ENCODE results near the gene PFKFB3. TPM values are rescaled to one million over a fixed set of nuclear protein-coding genes. Genes with fewer than 3 reads are reported as not detected.
A peak's percentile ranks its signal among the peaks of the same experiment; 100 is the strongest.

The PFKFB3 gene
- total RNA-seq, 2 donors from 2014 or later: 31.2 to 34.5 TPM

- H3K4me1 Mint-ChIP-seq: peaks cover 37% of the 10 kb centered on the region
- Histone ChIP-seq H3K27me3 (ENCODE audit: control insufficient read depth, insufficient read depth, low read length, poor library complexity, severe bottlenecking) (no peaks in the 10 kb centered on the region), H3K9ac (ENCODE audit: extremely low read depth, low read length, poor library complexity, severe bottlenecking) (no peak overlapping the region), H3K4me1 (ENCODE audit: control insufficient read depth, insufficient read depth, low read length) (peaks cover 8% of the 10 kb centered on the region), H3K9me3 (ENCODE audit: control insufficient read depth, low read length) (no peaks in the 10 kb centered on the region), H3K36me3 (ENCODE audit: control insufficient read depth, insufficient read depth, low read length) (no peaks in the 10 kb centered on the region), H3K4me3 (ENCODE audit: low read length) (no peak overlapping the region), H3K27ac (ENCODE audit: low read depth, low read length) (no peak overlapping the region)
- no peak overlapping the region for H3K27ac Mint-ChIP-seq
- peaks cover 12% of the 10 kb centered on the region for H3K36me3 Mint-ChIP-seq (ENCODE audit: low read depth)
- no peaks in the 10 kb centered on the region for H3K9me3 Mint-ChIP-seq
- H3K27me3 Mint-ChIP-seq (ENCODE audit: insufficient read depth): no peaks in the 10 kb centered on the region
- no peak for TF ChIP-seq CTCF (conservative IDR thresholded peaks at IDR 0.05)
- DNase-seq: no peak
- 94% methylated on average over 17 to 23 of the region's 23 CpGs for WGBS, 2 experiments (ENCODE audit: insufficient coverage in 1 of 2, insufficient read length in 1 of 2)
- no peak overlapping the region for H3K4me3 Mint-ChIP-seq
These were observed 30.6 kb upstream of the PFKFB3 start for GRCh38 chr10:6171881-6172695.

- H3K4me1 ChIP-seq (ENCODE audit: control insufficient read depth, insufficient read depth, low read length): peaks cover under 1% of the 10 kb centered on the region
- H3K4me3 Mint-ChIP-seq: no peak overlapping the region
- H3K36me3 Mint-ChIP-seq (ENCODE audit: low read depth): peaks cover 12% of the 10 kb centered on the region
- no peaks in the 10 kb centered on the region for H3K9me3 ChIP-seq (ENCODE audit: control insufficient read depth, low read length)
- WGBS, 2 experiments (ENCODE audit: insufficient coverage in 1 of 2, insufficient read length in 1 of 2): 82 to 86% methylated on average over 4 to 7 of the region's 8 CpGs
- no peaks in the 10 kb centered on the region for H3K9me3 Mint-ChIP-seq
- H3K27me3 ChIP-seq (ENCODE audit: control insufficient read depth, insufficient read depth, low read length, poor library complexity, severe bottlenecking): no peaks in the 10 kb centered on the region
- TF ChIP-seq CTCF (conservative IDR thresholded peaks at IDR 0.05): peak; percentile 72
- H3K27ac ChIP-seq (ENCODE audit: low read depth, low read length): no peak overlapping the region
- no peaks in the 10 kb centered on the region for H3K27me3 Mint-ChIP-seq (ENCODE audit: insufficient read depth)
- H3K4me3 ChIP-seq (ENCODE audit: low read length): no peak overlapping the region
- DNase-seq: peak; percentile 84
- H3K36me3 ChIP-seq (ENCODE audit: control insufficient read depth, insufficient read depth, low read length): no peaks in the 10 kb centered on the region
- peak overlapping the region; percentile 59 for H3K27ac Mint-ChIP-seq
- H3K9ac ChIP-seq (ENCODE audit: extremely low read depth, low read length, poor library complexity, severe bottlenecking): no peak overlapping the region
- H3K4me1 Mint-ChIP-seq: peaks cover 28% of the 10 kb centered on the region
These were observed 29.5 kb upstream of the PFKFB3 start for GRCh38 chr10:6173203-6173602.

GRCh38 chr10:6174201-6174874, 28.4 kb upstream of the PFKFB3 start:
- TF ChIP-seq CTCF (conservative IDR thresholded peaks at IDR 0.05): no peak
- no peaks in the 10 kb centered on the region for H3K36me3 ChIP-seq (ENCODE audit: control insufficient read depth, insufficient read depth, low read length)
- H3K27ac Mint-ChIP-seq: no peak overlapping the region
- H3K27me3 ChIP-seq (ENCODE audit: control insufficient read depth, insufficient read depth, low read length, poor library complexity, severe bottlenecking): no peaks in the 10 kb centered on the region
- H3K27me3 Mint-ChIP-seq (ENCODE audit: insufficient read depth): no peaks in the 10 kb centered on the region
- no peak overlapping the region for H3K9ac ChIP-seq (ENCODE audit: extremely low read depth, low read length, poor library complexity, severe bottlenecking)
- no peak overlapping the region for H3K27ac ChIP-seq (ENCODE audit: low read depth, low read length)
- DNase-seq: no peak
- peaks cover 12% of the 10 kb centered on the region for H3K36me3 Mint-ChIP-seq (ENCODE audit: low read depth)
- H3K4me3 ChIP-seq (ENCODE audit: low read length): no peak overlapping the region
- no peaks in the 10 kb centered on the region for H3K4me1 ChIP-seq (ENCODE audit: control insufficient read depth, insufficient read depth, low read length)
- no peak overlapping the region for H3K4me3 Mint-ChIP-seq
- 94 to 99% methylated on average over 9 to 22 of the region's 22 CpGs for WGBS, 2 experiments (ENCODE audit: insufficient coverage in 1 of 2, insufficient read length in 1 of 2)
- no peaks in the 10 kb centered on the region for H3K9me3 ChIP-seq (ENCODE audit: control insufficient read depth, low read length)
- H3K9me3 Mint-ChIP-seq: no peaks in the 10 kb centered on the region
- H3K4me1 Mint-ChIP-seq: peaks cover 25% of the 10 kb centered on the region
